Measurements from ENCODE around the gene GSTM5.
"Not testable (repeated sequence)": the region's sequence is repeated elsewhere in the genome, so short reads cannot be mapped to it uniquely, and the experiment has no call there.

Gene GSTM5

GRCh38 chr1:109711593-109712320, at the start of gene GSTM5:
GSTM5 (plus strand) TSS chr1:109712251; CDS start chr1:109712313, 62 bp downstream.
- not testable (repeated sequence) for DNase-seq

DNA sequence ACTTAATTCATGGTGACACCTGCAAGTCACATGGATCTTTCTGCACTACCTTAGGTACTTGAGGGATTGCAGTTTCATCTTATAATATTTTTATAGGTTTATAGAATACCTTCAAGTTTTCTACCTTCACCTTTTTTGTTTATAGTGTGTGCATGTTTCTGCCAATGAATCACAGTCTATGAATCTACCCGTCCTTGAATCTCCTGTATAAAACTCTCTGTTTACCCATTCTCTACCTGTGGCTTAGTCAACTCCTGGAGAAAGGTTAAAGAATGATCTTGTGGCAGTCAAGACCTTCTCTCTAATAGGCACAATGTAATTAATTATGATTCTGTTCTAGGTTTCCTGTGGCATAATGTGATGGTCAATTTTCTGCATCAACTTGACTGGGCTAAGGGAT, 47.4 kb upstream of the GSTM5 start:
- DNase-seq: no peak

- peak; percentile 77 for DNase-seq
Observed at GRCh38 chr1:109667452-109668122, 44.5 kb upstream of the GSTM5 start, which contains the start of gene GSTM2. GSTM2 (plus strand) TSS chr1:109668057; CDS start chr1:109668116, 59 bp downstream.

DNA sequence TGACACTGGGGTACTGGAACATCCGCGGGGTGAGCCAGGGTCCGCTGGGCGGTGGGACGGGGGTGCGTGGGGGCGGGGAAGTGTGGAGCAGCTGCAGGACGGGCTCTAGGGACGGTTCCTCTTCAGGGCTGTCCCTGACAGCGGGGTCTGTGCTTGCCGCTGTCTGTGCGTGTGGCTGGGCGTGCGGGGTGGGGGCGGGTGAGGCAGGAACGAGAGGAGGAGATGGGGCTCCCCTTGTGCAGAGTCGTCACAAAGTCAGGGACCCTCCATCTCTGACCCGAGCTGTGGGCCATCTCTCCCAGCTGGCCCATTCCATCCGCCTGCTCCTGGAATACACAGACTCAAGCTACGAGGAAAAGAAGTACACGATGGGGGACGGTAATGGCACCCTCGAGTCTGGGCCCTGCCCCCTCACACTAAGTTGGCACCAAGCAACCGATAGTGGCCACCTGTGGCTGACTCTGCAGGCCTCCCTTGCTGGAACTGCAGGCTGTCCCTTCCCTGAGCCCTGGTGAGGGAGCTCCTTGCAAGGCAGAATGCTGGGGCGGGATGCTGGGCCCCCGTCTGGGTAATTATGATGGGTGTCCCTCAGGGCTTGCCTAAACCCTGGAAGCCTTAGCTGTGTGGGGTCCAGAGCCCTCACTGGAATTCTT, 43.8 kb upstream of the GSTM5 start:
- DNase-seq: no peak

DNA sequence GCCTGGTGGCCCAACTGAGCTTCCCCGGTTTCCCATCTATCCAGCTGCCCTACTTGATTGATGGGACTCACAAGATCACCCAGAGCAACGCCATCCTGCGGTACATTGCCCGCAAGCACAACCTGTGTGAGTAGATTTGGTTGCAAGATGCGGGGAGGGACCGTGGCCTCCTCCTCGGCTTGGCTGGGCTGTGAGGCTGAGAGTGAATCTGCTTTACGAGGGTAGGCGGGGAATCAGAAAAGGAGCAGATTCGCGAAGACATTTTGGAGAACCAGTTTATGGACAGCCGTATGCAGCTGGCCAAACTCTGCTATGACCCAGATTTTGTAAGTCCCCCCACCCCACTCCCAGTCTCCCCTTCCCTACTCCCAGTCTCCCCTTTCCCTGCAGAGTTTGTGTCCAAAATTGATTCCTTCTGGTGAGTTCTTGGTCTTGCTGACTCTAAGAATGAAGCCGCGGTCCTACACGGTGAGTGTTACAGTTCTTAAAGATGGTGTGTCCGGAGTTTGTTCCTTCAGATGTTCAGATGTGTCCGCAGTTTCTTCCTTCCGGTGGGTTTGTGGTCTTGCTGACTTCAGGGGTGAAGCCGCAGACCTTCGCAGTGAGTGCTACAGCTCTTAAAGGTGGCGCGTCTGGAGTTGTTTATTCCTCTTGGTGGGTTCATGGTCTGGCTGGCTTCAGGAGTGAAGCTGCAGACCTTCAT, 42.7 kb upstream of the GSTM5 start:
- DNase-seq: no peak

GRCh38 chr1:109669949-109670302, 42.1 kb upstream of the GSTM5 start:
- not testable (repeated sequence) for DNase-seq

GRCh38 chr1:109671067-109671466, 41.0 kb upstream of the GSTM5 start:
- DNase-seq: no peak

GRCh38 chr1:109673861-109674260, 38.2 kb upstream of the GSTM5 start:
- not testable (repeated sequence) for DNase-seq

DNA sequence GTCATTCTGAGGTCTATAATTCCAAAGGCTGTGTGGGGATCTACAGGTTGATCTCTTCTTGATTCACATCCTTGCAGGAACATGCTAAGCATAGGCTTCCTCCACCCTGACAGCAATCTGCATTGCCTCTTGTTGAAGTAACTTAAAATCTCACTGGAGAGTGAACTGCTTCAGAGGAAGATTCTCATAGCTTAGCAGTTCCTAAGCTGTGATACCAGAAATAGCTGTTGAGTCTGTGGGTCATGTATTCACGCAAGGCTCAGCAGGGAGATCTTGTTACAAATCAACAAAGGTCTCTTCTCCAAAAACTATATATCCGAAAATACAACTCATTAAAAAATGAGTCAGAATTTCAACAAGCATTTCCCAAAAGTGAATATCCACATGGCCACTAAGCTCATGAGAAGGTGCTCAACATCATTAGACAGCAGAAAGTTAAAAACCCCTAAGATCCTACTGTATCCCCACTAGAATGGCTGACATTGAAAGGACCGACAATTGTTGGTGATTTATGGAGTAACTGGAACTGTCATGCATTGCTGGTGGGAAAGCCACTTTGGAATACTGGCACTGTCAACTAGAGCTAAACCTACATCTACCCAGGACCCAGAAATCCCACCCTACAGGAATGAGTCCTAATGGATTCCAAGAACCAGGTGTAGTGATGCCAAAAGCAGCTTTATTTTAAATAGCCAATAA, 35.2 kb upstream of the GSTM5 start:
- DNase-seq: not testable (repeated sequence)

- DNase-seq: no peak
Observed at GRCh38 chr1:109677459-109677858, 34.6 kb upstream of the GSTM5 start.

GRCh38 chr1:109678637-109679036, 33.4 kb upstream of the GSTM5 start:
- DNase-seq: not testable (repeated sequence)

- DNase-seq: not testable (repeated sequence)
Observed at GRCh38 chr1:109684777-109685176, 27.3 kb upstream of the GSTM5 start.

DNA sequence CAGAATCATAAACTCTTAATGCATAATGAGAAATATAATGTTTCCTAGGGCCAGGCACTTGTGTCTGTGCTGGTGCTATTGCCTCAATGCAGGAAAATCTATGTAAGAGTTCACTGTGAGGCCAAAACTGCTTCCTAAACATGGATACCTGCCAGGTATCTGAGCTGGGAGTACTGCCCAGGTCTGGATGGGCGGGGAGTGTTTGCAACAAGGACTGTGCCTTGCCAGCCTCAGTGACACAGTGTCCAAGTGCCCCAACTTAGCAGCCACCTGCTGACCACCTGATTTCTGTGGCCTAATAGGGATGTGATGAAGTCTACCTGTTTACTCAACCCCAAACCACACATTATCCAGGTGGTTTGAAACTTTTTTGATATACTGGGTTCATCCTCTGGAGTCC, 26.7 kb upstream of the GSTM5 start:
- not testable (repeated sequence) for DNase-seq

DNA sequence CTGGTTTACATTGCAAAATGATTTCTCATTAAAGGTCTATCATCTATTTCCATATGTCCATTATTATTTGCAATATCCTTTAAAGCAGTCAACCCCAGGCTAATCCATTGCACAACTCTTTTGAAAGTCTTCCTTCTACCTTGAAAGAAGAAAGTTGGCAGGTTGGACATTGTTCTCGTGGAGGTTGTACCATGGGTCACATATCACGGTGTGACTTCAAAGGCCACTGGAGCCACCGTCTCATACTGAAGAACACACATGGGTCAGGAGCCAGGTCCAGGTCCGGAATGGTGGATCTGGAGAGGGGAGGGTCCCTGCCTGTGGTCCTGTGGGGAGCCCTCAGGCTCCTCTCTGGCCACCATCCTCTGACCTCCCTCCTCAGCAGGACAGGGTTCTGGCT, 26.2 kb upstream of the GSTM5 start:
- not testable (repeated sequence) for DNase-seq

- DNase-seq: not testable (repeated sequence)
Observed at GRCh38 chr1:109687109-109687508, 24.9 kb upstream of the GSTM5 start.

DNA sequence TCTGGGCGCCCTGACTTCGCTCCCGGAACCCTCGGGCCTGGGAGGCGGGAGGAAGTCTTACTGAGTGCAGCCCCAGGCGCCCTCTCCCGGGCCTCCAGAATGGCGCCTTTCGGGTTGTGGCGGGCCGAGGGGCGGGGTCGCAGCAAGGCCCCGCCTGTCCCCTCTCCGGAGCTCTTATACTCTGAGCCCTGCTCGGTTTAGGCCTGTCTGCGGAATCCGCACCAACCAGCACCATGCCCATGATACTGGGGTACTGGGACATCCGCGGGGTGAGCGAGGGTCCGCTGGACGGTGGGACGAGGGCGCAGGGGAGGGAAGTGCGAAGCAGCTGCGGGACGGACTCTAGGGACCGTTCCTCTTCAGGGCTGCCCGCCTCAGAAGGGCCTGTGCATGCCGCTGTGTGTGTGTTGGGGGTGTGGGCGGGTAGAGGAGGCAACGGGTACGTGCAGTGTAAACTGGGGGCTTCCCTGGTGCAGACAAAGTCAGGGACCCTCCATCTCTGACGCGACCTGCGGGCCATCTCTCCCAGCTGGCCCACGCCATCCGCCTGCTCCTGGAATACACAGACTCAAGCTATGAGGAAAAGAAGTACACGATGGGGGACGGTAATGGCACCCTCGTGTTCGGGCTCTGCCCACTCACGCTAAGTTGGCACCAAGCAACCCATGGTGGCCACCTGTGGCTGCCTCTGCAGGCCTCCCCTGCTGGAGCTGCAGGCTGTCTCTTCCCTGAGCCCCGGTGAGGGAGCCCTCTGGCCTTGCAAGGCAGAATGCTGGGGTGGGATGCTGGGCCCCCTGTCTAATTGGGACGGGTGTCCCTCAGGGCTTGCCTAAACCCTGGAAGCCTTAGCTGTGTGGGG, 24.2 kb upstream of the GSTM5 start, which contains the start of gene GSTM1:
Gene GSTM1 (plus strand): TSS at position 177 of the 859 bp plus-strand sequence. CDS start 57 bp downstream, at position 234.
- DNase-seq: no peak

DNA sequence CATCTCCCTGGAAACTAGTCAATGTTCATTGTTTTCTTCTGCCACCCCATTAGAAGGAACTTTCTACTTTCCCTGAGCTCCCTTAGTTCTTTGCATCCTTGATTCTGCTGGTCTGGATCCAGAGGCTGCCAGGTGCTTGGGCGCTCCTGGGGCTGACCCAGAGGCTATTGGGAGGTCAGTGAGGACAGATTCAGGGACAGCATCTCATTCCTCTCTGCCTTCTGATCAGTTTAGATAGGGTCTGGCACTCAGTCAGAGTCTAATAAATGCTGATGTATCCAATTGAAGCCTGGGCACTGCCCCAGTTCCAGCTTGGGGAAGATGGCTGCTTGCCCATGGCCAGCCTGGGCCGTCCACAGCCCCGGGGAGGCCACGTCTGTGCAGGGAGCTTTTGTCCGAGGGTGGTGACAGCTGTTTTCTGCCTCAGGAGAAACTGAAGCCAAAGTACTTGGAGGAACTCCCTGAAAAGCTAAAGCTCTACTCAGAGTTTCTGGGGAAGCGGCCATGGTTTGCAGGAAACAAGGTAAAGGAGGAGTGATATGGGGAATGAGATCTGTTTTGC, 22.1 kb upstream of the GSTM5 start:
- DNase-seq: no peak

DNA sequence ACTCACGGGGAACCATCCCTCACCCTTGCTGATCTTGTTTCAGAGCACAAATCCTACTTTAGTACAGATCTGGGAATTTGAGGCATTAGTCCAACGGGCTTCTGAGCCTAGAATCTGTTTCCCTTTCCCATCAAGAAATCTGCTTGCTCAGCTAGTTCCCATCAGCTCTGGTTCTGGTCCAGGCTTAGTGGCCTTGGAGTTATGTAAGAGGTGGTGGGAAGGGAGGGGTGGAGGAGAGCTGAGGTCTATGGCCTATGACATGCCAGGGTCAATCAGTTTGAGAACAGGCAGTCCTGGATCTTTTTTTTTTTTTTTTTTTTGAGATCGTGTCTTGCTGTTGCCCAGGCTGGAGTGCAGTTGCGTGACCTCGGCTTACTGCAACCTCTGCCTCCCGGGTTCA, 20.3 kb upstream of the GSTM5 start:
- no peak for DNase-seq

- not testable (repeated sequence) for DNase-seq
Observed at GRCh38 chr1:109694400-109694799, 17.7 kb upstream of the GSTM5 start.

DNA sequence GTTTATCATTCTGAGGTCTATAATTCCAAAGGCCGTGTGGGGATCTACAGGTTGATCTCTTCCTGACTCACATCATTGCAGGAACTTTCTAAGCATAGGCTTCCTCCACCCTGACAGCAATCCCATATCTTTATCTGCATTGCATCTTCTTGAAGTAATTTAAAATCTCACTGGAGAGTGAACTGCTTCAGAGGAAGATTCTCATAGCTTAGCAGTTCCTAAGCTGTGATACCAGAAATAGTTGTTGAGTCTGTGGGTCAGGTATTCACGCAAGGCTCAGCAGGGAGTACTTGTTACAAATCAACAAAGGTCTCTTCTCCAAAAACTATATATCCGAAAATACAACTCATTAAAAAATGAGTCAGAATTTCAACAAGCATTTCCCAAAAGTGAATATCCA, 16.9 kb upstream of the GSTM5 start:
- DNase-seq: not testable (repeated sequence)

GRCh38 chr1:109697066-109697465, 15.0 kb upstream of the GSTM5 start:
- DNase-seq: no peak
